NCI-H748 treated with DMSO at 0.1 percent for 48 hours (cell line): ENCODE results near the gene FBXW11.
A peak's percentile ranks its signal among the peaks of the same experiment; 100 is the strongest.
"Not testable (repeated sequence)": the region's sequence is repeated elsewhere in the genome, so short reads cannot be mapped to it uniquely, and the experiment has no call there.

Experiments used
- DNase-seq: peaks from one replicate; lab custom pipeline; 2025; lab: John Stamatoyannopoulos, UW

Gene FBXW11

DNA sequence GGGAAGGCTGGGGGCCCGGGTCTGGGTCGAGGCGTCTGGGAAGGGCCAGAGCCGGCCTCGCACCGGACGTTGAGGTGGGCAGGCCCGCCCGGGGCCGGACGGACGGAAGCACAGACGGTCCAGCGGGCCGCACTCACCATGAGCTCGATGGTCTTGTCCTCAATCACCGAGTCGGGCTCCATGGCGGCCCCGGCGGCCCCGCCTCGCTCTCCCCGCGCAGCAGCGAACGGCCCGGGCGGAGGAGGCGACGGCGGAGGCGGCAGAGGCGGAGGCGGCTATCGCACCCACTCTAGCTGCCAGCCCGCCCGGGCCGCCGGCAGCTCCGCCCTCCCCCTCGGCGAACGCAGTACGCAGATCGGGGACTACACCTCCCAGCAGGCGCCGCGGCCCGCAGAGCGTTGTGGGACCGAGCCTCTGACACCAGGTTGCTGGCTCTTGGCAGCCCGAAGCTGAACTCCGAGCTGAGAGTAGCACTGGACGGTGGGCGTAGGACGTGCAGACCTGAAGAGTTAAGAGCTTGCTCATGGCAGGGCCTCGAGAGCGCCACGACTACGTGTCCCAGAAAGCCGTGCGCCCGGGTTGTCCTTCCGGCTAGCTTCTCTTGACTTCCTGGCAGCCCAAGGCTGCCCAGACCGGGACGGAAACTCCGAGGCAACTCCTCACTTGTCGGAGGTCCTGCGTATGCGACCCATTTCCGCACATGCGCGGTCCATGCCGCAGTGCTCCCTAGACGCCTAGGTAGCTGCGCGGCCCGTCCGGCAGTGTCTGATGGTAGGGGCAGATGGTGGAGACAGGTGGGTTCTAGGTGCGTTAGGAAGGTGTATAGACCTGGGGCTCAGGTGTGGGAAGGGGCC, at the start of gene FBXW11:
Gene FBXW11 (minus strand): TSS at position 318 of the 854 bp plus-strand sequence. CDS start 136 bp downstream, at position 182.
- DNase-seq = peak; percentile 87

DNA sequence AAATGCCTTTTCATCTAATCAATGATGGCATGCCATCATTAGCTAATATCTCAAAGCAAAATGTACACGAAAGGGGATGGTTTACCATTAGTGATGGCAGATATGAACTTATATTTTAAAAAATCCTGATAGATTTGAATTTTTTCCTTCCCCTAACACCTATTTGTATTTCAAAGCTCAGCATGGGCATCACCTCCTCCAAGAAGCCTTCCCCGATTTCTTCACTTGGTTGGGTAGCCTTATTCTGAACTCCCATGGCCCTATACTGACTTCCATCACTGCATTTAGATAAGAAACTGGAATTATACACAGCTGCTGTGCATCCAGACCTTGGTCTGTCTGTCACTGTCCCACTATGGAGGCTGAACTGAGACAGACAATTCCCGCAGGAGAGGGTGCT, 49.6 kb upstream of the FBXW11 start:
- DNase-seq = no peak

GRCh38 chr5:172055421-172055820, 49.0 kb upstream of the FBXW11 start:
- DNase-seq = no peak

DNA sequence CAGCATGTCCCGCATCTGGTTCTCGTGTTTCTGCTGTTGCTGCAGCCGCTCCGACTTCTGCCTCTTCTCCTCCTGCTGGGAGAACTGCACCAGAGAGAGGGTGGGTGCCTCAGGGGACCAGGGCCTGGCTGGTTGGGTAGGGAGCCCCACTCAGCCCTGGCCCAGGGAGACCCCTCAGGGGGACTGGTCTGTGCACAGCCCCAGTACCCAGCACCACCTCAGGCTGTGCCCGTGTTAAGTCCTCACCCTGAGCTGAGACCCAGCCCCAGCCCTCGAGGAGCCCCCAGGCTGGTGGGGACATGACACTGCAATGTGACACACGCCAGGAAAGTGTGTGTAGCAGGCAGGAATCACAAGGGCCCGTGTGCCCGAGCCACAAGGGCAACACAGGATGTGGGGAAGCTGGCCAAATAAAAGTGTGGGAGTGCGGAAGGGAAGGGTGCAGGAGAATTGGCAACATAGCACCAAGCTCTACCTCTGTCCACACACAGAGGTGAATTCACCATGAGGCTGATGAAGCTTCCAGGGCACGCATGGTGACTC, 48.2 kb upstream of the FBXW11 start:
- no peak for DNase-seq

DNA sequence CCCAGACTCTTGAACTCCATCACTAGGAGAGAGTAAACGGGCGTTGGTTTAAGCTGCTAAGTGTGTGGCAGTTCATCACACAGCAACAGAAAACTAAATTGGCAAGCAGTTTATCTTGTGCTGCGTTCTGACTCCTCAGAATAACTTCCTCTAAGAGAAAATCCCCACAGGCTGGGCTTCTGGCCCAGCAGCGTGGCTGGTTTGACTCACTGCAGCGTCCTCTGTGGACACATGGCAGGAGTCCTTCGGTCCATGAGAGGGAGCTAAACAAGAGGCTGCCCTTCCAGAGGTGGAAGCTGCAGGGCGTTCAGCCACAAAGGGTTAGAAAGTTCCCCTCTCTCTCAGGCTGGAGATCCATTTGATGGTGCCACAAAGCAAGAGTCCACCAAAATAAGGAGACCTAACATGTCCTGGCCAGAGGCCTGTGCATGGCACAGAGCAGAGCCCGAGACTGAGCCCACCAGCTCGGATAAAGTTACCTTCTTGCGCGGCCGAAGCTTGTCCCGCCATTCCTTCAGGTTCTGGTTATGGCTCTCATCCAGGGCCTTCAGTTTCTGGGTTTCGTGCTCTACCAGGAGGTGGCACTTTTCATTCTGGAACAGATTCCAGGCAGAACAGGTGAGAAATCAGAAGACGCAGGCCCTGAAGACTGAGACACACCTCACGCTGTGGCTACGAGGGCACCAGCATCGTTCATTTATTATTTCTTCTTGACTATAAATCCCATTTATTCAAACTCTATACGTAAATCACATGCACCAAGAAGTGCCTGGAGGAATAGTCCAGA, 46.2 kb upstream of the FBXW11 start:
- no peak for DNase-seq

GRCh38 chr5:172051643-172052339, 45.4 kb upstream of the FBXW11 start:
- no peak for DNase-seq

DNA sequence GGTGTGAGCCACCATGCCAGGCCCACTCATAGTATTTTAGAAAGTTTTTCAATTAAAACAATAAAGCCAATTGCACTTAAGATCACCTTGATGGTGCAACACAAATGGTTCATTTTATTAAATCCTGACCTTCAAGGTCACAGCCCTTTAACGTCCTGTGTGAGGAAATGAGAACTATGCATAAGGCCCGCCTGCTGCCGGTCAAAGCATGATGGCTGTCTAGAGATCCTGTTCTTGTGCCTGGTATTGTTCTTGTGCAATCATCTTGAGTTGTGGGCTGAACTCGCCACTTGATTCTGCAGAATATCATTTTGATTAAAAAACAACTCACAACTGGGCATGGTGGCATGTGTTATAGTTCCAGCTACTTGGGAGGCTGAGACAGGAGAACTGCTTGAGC, 43.6 kb upstream of the FBXW11 start:
- no peak for DNase-seq

DNA sequence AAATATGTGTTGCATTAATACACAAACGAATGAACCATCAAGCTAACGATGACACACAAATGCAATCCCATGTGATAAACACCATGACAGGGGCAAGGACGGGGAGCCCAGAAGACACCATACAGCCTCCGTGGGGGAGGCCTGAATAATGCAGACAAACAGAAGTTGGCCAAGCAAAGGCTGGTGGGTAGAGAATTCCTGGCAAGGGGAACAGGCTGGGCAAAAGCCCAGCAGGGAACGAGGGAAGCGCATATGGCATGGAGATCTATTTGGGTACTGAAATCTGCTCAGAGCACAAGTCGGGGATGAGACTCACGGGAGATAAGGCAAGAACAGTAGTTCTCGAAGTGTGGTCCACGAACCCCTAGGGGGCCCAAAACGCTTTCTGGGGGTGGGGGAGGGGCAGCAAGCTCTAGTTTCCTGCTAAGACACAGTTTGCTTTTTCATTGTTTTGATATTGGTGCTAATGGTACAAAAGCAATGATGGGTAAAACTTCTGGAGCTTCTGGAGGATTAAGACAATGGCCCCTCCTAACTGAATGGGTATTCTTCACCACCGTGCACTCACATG, 42.9 kb upstream of the FBXW11 start:
- DNase-seq = no peak

DNA sequence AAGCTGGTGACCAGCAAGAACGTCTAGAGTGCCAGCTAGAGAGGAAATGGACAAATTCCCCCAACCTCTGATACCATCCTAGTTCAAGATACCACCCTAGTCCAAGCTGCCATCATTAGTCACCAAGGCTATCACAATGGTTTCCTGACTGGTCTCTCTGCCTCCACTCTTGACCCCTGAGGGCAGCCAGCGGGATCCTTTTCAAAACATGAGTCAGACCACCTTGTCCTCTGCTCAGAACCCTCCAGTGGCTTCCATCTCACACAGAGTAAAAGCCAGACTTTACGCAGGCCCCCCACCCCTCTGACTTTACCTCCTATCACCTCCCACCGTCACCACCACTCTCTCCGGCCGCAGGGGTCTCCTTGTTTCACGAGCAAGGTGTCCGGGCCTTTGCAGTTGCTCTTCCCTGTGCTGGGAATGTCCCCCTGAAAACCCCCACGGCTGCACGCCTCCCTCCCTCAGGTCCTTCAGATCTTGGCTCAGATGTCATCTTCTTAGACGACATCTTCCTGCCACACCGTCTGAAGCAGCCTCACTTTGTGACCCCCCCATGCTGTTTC, 42.2 kb upstream of the FBXW11 start:
- DNase-seq = no peak

DNA sequence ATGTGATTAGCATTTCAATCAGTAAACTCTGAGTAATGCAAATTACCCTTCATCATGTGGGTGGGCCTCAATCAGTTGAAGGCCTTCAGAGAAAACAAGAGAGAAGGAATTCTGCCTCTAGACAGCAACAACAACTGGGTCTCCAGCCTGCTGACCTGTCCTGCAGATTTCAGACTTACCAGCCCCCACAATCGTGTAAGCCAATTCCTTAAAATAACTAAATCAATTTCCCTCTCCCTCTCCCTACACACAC, 41.7 kb upstream of the FBXW11 start:
- DNase-seq = no peak

- no peak for DNase-seq
Observed at GRCh38 chr5:172046593-172046992, 40.2 kb upstream of the FBXW11 start.

DNA sequence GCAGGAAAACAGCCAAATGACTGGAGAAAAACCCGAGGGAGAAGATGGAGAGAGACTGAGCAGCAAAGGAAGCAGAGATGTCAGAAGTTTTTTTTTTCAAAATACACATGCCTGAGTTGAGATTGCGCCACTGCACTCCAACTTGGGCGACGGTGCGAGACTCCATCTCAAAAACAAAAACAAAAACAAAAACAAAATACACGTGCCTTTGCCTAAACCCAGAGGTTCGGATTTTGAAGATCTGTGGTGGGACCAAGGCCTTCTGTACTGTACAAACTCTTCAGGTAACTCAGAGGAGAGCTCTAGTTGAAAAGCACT, 38.8 kb upstream of the FBXW11 start:
- no peak for DNase-seq

DNA sequence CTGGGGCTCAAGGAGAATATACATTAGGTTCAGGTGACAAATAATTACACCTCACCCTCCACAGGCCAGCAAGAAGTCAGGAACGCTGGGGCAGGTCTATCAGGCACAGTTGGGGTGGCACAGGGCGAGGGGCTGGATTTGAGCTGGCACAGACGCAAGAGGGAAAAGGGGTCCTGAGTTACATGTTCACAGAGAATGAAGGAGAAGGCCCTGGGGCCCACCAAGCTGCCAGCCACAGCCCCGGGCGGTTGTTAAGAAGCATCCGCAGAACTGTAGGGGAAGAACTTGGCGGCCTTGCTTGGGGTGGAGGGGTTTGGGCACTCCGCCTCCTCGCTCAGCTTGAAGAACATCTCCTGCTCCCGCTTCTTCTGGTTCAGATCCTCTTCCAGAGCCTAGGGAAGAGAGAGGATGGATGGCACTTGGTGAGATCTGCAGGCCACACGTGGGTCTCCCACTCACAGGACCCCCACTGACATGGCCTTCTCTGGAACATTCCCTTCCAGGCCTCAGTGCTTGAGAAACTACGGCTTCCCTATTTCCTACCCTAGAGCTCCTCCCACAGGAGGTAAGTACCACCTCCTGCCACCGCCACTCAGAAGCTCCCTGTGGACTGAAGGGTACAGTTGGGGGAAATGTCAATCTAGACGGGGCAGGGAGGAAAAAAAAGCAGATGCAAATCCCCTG, 38.3 kb upstream of the FBXW11 start:
- no peak for DNase-seq

- DNase-seq = no peak
Observed at GRCh38 chr5:172043865-172044264, 37.4 kb upstream of the FBXW11 start.

DNA sequence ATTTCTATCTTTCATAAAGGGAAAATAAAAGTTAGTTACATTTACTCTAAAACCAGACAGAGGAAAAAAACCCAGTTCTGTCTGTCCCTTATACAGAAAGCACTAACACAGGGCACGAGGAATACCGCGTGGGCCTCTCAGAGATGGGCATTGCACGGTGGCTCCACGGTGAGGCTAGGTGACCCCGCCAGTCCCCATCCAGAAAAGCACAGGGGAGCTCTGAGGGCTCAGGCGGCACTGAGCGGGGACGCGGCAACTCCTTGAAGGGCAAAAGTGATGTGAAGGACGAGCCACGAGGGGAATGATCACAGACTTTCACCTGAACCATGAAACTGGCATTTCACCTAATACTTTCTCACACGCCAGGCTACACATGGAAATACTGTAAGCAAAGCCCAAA, 35.7 kb upstream of the FBXW11 start:
- DNase-seq = no peak

DNA sequence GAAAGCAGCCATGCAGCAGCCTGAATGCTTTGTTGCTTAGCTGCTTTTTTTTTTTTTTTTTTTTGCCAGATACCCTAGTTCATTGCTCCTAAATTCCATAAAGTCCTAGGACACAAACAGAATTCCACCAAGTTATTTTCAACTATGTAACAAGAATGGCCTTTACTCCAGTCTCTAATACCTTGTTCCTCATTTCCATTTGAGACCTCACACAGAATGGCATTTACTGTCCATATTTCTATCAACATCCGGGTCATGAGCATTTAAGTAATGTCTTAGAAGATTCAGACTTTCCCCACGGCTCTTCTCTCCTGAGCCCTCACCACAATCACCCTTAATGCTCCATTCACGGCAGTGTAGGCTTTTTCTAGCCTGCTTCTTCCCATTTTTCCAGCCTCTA, 31.7 kb upstream of the FBXW11 start:
- no peak for DNase-seq

DNA sequence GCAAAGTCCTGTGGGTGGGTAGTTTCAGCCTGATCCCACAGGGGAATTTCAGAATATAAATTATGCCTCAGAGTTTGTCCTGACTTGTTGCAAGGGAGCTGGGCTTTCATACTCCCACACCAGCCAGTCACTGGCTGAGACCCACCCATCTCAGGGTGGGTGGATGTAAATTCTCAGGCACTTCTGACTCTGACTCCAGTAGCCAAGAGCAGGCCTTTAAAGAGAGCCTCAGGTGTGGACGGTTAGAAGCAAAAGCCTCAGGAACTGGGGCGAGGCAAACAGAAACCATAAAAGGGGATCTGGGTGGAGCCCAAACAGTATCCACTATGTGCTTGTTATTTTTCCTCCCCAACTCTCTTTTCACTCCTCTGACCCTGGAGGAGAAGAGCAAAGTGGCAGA, 28.6 kb upstream of the FBXW11 start:
- DNase-seq = no peak

DNA sequence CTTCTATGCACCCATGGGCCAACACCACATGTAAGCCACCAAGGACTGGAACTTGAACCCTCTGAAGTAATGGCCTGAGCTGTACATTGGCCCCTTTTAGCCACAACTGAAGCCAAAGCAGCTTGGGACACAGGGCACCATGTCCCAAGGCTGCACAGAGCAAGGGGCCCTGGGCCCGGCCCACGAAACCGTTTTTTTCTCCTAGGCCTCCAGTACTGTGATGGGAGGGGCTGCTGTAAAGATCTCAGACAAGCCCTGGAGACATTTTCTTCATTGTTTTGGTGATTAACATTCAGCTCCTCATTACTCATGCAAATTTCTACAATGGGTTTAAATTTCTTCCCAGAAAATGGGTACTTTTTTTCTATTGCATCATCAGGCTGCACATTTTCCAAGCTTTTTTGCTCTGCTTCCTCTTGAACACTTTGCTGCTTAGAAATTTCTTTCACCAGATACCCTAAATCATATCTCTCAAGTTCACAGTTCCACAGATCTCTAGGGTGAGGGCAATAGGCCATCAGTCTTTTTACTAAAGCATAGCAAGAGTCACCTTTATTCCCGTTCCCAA, 25.5 kb upstream of the FBXW11 start:
- DNase-seq = no peak

GRCh38 chr5:172029876-172030275, 23.4 kb upstream of the FBXW11 start:
- DNase-seq = no peak

DNA sequence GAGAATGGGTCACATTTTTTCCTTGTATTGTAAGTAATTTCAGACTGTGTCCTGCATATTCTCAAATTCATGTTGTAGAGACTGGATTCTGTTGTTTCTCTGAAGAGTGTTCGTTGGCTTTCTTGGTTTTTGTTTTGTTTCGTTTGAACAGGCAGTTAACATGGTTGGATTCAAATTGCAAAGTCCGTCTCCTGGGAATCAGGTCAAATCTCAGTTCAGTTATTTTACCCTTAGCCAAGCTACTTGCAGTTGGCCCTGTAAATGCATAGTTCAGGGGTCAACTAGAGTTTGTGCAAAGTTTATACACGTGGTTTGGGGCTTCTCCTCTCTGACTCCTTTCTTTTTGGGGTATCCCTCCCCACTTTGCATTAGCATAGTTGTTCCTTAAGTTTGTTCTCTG, 21.7 kb upstream of the FBXW11 start:
- no peak for DNase-seq

DNA sequence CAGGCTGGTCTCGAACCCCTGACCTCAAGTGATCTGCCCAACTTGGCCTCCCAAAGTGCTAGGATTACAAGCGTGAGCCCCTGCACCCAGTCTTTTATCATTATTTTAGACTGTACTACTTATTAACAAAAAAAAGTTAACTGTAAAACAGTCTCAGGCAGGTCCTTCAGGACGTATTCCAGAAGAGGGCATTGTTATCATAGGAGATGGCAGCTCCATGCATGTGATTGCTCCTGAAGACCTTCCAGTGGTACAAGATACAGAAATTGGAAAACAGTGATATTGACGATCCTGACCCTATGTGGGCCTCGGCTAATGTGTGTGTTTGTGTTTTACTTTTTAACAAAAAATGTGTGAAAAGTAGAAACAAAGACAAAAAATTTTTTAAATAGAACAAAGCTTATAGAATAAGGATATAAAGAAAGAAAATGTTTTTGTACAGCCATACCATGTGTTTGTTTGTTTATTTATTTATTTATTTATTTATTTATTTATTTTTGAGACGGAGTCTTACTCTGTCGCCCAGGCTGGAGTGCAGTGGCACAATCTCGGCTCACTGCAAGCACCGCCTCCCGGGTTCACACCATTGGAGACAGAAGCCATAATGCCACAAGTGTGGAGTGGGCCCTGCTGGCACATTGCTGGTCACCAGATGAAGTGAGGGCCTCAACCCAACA, 13.8 kb upstream of the FBXW11 start:
- DNase-seq = not testable (repeated sequence)
